Stimulated activated CD8-positive, alpha-beta memory T cell treated with anti-CD3 and anti-CD28 coated beads, Interleukin-7, amount 100 ng/mL, for 48 hours (primary cell): ENCODE results near the gene RANBP10.
"Not testable (repeated sequence)": the region's sequence is repeated elsewhere in the genome, so short reads cannot be mapped to it uniquely, and the experiment has no call there.

Experiments used
- DNase-seq, 2 donors: peaks; one replicate each; pipeline ENCODE4 v3.0.0-alpha.2; 2020; ENCODE audit warnings: low read depth in 1 of 2; ENCODE audit errors: extremely low read depth in 1 of 2

RANBP10 gene

DNA sequence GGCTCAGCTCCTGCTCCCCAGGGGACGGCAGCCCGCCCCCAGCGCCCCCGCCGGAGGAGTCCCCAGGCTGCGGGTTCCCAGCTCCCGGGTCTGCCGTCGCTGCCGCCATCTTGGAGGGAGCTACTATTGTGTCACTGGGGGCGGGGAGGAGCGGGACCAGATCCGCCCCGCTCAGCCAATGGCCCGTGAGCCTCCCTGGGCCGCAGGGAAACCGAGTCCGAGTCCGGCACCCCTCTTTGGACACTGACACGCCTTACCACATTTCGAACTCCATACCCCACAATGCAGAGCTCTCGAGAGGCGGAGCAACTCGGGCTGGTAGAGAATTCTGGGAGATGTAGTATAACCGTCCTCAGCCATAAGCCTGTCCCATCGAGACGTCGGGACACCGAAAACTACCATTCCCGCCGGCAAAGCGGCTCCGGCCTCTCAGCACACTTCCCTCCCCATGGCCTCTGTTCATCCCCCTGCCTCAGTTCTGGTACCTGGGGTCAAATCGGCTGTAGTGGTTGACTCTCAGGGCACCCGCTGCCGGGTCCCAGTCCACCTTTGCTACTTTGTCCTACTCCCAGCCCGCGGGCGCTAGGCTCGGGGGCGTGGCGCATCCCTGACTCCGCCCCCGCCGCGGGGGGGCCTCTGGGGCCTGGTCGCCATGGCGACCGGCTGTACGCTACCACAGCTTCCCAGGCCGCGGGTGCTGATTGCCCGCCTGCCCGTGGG, at the start of gene RANBP10, which contains the start of gene TSNAXIP1:
Gene RANBP10, minus strand, starts transcription at position 133 of the 720 bp plus-strand sequence. Its CDS starts 24 bp downstream, at position 109.
Gene TSNAXIP1, plus strand, starts transcription at position 462 of the 720 bp plus-strand sequence. CDS start 261 bp downstream, outside the sequence.
- DNase-seq, result peak; percentile 93 to 97

DNA sequence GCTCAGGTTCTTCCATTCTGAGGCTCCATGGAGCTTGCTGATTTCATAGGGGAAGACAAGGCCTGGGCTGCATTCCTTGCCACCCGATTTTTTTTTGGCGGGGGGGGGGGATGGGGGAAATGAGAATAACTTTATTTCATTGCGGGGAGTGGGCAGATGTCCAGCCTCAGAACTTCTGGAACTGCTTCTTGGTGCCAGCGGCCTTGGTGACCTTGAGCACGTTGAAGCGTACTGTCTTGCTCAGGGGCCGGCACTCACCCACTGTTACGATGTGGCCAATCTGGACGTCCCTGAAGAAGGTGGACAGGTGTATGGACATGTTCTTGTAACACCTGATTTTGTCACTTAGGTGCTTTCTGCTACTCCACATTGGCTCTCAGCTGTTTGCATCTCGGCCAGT, 49.4 kb upstream of the RANBP10 start:
- DNase-seq, result no peak

DNA sequence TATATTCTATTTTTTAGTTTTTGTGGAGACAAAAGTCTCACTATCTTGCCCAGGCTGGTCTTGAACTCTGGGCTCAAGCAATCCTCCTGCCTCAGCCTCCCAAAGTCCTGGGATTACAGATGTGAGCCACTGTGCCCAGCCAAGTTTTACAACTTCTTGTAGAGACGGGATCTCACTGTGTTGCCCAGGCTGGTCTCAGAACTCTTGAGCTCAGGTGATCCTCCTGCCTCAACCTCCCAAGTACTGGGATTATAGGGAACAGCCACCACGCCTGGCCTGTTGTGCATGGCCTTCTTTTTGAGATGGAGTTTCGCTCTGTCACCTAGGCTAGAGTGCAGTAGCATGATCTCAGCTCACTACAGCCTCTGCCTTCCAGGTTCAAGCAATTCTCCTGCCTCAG, 47.3 kb upstream of the RANBP10 start:
- DNase-seq, result no peak

DNA sequence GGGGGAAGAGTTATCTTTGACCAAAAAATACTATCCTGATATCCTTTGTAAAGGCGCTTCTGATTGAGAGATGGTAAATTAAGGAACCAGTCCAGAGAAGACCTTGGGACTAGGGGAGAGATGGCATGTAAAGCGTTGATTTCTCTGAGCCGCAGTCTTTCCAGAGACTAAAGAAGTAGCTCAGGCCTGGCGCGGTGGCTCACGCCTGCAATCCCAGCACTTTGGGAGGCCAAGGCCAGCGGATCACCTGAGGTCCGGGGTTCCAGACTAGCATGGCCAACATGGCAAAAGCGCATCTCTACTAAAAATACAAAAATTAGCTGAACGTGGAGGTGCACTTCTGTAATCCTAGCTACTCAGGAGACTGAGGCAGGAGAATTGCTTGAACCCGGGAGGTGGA, 41.8 kb upstream of the RANBP10 start:
- DNase-seq, result no peak

DNA sequence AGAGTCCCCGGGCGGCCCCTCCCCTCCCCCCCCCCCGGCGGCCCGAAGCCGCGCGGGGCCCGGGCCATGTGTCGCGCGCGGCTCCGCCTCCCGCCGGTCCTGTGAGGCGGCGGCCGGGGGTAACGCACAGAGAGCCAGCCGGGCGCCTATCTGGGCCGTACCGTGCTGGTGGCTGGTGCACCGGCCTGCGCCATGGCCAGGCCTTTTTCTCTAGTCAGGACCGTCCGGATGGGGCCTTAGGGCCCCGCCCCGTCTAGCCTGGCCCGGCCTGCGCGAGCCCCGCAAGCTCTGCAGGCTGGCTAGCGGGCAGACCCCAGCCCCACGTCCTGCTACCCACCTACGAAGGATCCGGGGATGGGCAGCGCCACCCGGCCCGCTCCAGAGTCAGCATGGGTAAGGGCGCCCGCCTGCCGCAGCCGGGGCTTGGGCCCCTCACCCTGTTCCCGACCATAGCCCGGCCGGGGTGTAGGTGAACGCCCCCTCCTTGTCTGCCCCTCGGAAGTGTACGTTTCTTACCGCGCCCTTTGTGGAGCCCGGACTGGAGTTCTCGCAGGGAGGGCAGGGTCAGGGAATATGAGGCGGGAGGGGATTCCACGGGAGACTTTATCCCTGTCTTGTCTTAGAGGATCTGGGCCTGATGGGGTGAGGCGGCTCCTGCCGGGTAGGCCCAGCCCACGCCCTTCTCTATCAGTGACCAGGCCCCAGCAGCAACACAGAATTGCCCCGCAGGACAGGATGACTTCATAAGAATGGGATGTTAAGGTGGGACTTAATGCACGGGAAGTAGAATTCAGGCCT, 40.9 kb upstream of the RANBP10 start, which contains the start of gene CENPT:
Gene CENPT, minus strand, starts transcription at position 630 of the 798 bp plus-strand sequence. CDS start 13,834 bp downstream, outside the sequence.
- peak in 1 of 2 donors; percentile 29 for DNase-seq

DNA sequence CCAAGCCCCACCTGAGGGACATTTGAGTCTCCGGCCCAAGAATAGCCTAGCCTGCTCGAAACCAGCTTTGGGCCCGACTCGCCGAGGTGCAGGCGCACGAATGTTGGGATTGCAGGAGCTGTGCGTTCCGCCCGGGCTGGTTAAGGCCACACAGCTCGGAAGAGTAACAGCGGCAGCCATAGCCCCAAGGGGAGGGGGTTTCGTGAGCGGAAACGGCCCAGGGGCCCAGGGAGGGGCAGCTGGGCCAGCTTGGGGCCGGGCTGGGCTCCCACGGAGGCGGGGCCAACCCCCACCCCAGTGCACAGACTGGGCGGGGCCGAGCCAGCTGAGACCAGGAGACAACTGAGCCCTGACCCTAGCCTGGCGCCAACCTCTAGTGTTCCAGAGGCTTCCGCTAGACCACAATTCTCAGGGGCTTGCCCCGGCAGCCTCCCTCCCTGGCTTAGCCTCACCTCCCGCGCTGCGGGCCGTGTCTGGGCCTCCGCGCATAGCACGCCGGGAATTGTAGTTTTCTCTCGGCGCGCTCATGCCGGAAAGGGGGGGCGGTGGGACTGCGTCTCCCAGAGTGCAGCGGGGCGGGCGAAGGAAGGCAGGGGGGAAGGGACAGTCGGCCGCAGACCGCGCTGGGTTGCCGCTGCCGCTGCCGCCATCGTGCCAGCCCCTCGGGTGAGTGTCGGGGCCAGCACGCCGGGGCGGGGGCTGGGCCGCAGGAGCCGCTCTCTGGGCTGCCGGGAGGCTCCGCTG, 40.1 kb upstream of the RANBP10 start, which contains the start of gene NUTF2:
Gene NUTF2, plus strand, starts transcription at position 614 of the 744 bp plus-strand sequence. CDS start 18,198 bp downstream, outside the sequence.
- peak; percentile 92 to 94 for DNase-seq

DNA sequence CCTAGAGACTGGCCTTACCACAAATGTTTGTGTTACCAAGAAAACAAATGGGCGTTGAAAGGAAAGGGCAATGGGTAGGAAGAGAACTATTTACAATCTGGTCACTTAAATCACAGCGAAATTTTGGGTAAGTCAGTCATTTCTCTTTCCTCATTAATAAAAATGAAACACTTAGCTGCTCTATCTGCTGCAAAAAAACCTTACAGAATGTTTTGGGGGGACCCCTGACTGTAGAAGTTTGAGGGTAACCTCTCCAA, 39.6 kb upstream of the RANBP10 start:
- no peak for DNase-seq

DNA sequence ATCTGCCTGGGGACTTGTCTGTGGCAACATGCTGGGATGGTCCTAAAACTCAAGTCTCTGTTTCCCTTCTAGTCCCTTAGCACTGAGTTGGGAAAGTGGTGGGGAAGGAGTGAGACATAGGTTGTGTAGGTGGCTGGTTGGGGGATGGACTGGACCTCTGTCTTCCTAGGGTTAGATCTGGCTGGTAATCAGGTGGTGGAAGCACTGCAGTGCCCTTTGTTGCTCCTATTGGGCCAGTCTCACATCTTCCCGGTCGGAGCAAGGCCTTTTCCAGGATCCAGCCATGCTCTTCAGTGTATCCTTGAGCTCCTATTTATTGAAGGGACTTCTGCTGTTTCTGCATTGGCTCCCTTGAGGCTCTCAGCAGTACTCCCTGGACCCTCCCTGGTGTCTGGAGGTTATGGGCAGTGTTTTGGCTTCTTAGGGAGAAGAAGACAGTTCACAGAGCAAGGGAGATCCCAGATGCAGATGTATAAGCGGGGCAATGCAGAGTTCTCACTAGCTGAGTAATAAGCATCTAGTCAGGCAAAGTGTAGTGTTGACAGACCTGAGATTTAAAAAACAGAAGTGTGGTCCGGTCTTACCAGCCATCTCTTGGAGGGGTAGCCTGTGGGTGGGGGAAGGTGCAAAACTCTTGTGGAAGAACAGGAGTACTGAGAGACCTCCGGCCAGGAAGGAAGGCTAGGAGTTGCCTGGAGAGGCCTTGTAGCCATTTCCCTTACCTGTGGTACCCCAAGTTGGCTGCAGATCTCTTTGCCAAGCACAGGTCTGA, 39.1 kb upstream of the RANBP10 start:
- no peak for DNase-seq

DNA sequence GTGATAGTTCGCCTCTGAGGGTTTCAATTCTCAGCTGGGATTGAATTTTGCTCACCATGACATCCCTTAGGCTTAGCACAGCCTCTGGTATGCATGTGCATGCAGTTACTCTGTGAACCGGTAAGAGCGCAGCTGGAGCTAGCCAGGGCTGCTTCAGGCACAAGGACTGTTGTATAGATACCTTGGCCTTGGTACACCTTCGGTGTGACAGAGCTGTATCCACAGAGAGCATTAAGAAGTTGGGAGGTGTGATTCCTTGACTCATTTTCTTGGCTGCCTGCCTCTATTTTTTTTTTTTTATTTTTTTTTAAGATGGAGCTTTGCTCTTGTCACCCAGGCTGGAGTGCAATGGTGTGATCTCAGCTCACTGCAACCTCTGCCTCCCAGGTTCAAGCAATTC, 38.1 kb upstream of the RANBP10 start:
- no peak for DNase-seq

DNA sequence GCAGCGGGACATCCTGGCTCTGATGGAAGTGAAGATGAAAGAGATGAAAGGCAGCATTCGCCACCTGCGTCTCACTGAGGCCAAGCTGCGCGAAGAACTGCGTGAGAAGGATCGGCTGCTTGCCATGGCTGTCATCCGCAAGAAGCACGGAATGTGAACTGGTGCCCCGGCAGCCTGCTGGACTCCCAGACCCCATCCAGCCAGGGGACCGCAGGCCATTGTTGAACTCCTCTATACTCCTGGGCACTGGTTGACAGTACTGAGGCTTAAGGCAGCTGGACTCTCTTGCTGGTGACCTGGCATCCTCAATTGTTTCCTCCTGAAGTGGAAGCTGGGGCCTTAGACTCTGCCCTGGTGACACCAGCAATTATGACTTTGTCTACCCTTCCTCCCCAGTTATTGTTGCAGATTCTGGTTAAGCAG, 37.0 kb upstream of the RANBP10 start:
- no peak for DNase-seq

DNA sequence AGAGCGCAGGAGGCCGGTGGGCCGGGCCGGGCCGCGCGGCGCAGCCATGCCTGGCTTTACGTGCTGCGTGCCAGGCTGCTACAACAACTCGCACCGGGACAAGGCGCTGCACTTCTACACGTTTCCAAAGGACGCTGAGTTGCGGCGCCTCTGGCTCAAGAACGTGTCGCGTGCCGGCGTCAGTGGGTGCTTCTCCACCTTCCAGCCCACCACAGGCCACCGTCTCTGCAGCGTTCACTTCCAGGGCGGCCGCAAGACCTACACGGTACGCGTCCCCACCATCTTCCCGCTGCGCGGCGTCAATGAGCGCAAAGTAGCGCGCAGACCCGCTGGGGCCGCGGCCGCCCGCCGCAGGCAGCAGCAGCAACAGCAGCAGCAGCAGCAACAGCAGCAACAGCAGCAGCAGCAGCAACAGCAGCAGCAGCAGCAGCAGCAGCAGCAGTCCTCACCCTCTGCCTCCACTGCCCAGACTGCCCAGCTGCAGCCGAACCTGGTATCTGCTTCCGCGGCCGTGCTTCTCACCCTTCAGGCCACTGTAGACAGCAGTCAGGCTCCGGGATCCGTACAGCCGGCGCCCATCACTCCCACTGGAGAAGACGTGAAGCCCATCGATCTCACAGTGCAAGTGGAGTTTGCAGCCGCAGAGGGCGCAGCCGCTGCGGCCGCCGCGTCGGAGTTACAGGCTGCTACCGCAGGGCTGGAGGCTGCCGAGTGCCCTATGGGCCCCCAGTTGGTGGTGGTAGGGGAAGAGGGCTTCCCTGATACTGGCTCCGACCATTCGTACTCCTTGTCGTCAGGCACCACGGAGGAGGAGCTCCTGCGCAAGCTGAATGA, 36.4 kb upstream of the RANBP10 start:
- peak; percentile 40 to 44 for DNase-seq

DNA sequence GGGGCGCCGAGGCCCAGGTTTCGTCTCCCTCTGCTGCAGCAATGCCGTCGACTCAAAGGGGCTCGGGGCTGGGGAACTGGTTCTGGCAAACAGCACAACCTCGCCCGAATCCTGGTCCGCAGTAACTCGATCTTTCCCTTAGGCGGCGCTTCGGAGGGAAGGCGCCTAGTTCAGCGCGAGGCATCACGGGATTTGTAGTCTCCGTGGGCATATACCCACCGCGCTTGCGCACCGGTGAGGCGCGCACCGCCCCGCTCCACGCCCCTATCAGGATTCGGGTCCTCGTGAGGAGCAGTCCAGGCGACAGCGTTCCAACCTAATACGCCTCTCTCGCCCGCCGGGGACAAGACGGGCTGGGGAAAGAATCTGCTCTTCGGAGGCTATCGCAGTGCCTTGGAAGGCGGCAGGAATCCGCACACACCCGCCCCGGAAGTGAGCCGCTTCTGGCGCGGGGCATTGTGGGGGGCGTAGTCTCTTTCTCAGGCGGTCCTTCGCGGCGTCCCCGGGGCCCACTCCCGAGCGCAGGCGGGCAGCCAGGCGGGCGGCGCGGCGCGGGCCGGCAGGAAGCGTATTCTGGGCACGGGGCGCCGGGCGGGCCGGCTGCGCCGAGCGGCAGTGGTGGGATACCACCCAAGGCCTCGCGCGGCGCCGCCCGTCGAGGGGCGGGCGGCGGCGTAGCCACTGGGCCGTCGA, 35.6 kb upstream of the RANBP10 start, which contains the start of gene THAP11:
Gene THAP11, plus strand, starts transcription at position 505 of the 693 bp plus-strand sequence. CDS start 235 bp downstream, outside the sequence.
- DNase-seq, result peak; percentile 77 to 90

DNA sequence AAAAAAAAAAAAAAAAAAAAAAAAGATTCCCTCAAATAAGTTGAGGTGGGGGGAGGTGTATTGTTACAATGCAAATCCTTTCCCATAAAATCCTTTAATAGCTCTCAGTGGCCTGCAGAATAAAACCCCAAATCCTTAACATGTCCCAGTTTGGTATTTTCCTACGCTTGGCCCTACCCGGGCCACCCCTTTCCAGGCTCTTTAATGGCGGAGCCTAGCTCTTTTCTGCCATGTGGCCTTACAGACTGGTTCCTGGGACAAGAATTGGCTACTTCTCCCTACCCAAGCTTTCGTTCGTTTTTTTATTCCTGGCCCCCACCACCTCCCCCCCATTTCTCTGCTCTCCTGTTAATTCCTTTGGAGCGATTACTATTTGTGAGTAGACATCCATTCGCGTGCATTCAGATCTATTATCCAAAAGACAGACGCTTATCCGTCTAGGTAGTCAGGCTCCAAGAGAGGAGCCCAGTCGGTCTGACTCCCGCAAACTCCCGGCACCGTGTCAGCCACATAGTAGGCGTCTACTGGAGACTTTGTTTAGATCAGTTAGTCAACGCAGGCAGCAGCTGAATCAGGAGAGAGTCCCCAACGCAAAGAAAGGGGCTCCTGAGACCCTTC, 34.9 kb upstream of the RANBP10 start:
- no peak for DNase-seq

DNA sequence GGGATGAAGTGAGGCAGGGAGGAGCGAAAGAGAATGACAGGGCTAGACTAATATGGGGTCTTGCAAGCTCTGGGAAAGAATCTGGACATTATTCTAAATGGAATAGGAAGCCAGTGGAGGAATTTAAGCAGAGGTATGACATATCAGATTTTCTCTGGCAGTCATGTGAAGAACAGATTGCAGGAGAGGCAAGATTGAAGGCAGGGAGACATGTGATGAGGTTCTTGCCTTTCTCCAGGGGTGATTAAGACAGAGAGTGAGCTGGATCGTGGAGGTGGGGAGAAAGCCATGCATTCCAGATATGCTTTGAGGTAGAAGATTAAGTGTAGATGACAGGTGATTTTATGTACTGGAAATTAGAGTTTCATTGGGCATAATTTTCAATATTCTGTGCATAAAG, 31.5 kb upstream of the RANBP10 start:
- DNase-seq, result no peak

DNA sequence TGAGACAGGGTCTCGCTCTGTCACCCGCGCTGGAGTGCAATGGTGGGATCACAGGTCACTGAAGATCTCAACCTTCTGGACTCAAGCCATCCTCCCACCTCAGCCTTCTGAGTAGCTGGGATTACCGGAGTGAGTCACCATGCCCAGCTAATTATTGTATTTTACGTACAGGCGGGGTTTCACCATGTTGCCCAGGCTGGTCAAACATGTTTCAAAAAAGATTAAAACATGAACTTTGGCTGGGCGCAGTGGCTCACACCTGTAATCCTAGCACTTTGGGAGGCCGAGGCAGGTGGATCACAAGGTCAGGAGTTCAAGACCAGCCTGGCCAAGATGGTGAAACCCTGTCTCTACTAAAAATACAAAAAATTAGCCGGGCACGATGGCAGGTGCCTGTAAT, 30.8 kb upstream of the RANBP10 start:
- DNase-seq, result not testable (repeated sequence)

DNA sequence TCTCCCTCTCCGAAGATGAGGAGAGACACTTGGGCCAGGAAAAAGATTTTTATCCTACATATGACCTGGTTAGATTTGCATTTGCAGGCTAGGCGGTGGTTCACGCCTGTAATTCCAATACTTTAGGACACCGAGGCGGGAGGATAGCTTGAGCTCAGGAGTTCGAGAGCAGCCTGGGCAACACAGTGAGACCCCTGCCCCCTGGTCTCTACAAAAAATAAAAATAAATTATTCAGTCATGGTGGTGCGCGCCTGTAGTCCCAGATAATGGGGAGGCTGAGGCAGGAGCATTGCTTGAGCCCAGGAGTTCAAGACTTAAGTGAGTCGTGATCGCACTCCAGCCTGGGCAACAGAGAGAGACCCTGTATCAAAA, 27.9 kb upstream of the RANBP10 start:
- DNase-seq, result no peak

DNA sequence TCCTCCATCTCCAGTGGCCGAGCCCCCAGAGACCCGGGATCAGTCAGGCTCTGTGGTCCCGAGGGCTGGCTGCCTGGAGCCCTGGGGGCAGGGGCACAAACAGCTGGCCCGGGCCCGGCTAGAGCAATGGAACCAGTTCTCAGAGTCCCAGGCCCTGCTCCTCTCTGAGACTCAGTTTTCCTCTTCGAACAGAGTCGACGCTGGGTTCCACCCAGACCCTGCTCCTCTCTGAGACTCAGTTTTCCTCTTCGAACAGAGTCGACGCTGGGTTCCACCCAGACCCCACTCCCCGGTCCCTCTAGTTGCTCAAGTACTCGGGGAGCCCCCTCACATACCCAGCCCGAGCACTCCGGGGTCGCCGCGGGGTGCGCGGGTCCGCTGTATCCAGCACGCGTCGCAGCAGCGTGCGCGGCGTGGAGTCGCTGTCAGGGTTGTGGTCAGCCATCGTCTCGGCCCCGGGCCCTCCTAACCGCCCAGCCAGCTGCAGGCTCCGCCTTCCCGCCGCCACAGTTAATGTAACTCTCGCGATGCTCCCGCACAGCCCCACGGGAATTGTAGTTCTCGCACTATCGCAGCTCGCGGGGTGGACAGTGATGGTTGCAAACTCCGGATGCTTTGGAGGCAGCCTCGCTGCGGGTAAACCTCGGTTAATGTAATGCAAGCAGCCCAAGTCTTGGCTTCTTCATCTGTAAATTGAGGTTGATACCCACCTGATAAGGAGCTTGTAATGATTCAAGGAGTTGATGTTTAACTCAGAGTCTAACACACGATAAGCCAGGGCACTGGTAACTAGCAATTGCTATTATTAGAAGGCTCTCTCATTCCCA, 27.3 kb upstream of the RANBP10 start:
- DNase-seq, result peak; percentile 78 to 91

DNA sequence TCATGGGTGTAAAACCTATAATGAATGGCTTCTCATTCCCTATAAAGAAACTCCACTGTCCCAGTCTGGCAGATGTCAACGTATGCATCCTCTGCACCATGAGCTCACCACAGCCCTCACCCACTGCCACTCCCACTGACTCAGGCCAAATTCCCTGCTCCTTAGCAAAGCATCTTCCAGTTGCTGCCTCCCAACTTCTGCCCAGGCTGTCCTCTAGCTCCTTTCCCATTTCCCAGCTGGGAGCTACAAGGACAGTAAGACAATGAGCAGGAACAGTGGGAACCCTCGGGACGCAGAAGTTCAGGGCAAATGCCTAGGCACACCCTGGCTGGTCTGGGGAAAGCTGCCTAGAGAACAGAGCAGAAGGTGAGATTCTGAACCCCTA, 26.7 kb upstream of the RANBP10 start:
- DNase-seq, result no peak
